Esophagus muscularis mucosa (tissue), 3 donors: ENCODE results near the gene ARFRP1.

ENCODE experiments used
- POLR2A ChIP-seq: fragments of 450-650 bp; IDR thresholded peaks from one replicate; pipeline ENCODE4 v1.6.1; 2017; ENCODE audit warnings: antibody characterized with exemption, moderate library complexity, mild to moderate bottlenecking, low read depth
- TF ChIP-seq, protein P1 (sequence below), 3 experiments: fragments of 200-600 bp in 2 of 3; fragments of 450-650 bp in 1 of 3; sonication (generic) in 2 of 3; IDR thresholded peaks; one replicate each; pipeline ENCODE4 v1.5.1; 2017 to 2019; ENCODE audit warnings: antibody characterized with exemption in 3 of 3, mild to moderate bottlenecking in 2 of 3, moderate library complexity in 1 of 3

DNA sequence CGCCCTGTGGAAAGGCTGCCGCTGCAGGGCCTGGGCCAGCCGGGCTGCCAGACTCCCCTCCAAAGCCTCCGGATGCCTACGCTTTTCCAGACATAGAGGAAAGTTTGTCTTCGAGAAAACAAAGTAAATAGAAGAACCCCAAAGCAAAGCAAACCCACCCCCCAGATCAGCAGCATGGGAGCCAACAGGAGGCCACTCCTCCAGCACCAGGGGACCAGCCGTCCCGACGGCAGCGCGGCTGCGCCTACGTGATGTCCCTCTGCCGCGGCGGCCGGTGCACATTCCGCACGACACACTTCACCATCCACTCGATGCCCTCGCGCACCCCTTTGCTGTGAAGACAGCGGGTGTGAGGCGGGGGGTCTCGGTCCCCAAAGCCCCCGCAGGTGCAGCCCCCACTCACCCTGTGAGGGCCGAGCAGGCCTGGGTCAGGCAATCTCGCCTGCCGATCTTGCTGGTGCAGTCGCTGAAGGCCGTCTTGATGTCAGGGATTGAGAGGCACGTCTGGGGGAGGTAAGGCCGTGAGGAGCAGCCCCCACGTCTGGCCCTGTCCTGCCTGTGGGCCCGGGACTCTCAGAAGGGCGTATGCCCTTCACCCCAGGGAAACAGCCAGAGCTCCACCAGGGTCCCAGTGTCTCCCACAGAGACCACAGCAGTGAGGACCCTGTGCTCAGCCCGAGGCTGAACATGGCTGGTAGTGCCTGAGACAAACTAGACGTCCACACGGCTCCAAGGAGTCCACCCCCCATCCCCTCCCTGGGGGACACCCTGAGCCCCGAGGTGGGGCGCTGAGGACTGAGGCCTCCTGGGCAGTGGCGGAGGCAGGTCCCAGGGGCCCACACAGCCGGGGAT, 7.4 kb downstream of the ARFRP1 start:
- TF ChIP-seq, protein P1, sequence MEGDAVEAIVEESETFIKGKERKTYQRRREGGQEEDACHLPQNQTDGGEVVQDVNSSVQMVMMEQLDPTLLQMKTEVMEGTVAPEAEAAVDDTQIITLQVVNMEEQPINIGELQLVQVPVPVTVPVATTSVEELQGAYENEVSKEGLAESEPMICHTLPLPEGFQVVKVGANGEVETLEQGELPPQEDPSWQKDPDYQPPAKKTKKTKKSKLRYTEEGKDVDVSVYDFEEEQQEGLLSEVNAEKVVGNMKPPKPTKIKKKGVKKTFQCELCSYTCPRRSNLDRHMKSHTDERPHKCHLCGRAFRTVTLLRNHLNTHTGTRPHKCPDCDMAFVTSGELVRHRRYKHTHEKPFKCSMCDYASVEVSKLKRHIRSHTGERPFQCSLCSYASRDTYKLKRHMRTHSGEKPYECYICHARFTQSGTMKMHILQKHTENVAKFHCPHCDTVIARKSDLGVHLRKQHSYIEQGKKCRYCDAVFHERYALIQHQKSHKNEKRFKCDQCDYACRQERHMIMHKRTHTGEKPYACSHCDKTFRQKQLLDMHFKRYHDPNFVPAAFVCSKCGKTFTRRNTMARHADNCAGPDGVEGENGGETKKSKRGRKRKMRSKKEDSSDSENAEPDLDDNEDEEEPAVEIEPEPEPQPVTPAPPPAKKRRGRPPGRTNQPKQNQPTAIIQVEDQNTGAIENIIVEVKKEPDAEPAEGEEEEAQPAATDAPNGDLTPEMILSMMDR (IDR thresholded peaks at IDR 0.05), result no peak
- TF ChIP-seq POLR2A, result no peak
